HG03457 (cell line): Measurements from ENCODE around the gene CRMP1.

ENCODE experiments used
- ATAC-seq: cut with Tn5 transposase; IDR thresholded peaks from one replicate; pipeline ENCODE4 v1.9.1; 2021; ENCODE audit warnings: moderate number of reproducible peaks; ENCODE audit not compliant: unreplicated experiment

CRMP1 gene

DNA sequence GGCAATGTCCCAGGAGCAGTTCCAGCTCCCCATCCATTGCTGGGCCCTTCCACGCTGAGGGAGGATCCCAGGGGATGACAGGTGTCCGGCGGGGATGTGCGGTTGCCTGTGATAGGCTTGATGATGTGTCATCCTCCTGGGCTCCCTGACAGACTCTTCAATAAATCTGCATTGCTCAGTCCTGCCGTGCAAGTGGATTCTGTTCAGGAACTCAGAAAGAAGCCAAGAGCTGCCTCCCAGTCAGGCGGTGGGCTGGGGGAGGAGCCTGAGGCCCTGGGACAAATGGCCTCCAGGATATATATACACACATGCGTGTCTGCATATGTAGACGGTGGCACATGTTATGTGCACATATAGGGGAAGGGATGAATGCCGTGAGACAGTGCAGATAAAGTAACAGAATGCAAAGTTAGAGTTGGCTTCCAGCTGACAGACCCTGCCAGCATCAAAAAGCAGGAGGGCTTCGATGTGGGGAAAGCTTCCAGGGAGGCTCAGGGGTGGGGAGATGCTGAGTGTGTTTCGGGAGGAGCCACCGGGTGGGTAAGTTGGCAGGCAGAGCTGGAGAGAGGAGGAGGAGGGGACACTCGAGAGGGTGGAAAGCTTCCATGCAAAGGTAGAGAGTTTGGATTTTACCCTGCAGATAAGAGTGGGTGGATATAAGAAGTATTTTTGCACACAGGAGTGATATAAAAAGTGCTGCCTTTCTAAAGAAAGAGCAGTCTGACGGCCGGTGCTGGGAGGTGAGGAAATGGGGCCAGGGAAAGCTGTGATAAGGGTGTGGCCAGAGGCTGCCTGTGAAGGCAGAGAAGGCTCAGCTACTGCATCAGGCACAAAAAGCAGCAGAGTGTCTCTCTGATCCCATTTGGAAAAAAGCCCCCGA lies 28.5 kb upstream of the CRMP1 start:
- ATAC-seq: no peak

DNA sequence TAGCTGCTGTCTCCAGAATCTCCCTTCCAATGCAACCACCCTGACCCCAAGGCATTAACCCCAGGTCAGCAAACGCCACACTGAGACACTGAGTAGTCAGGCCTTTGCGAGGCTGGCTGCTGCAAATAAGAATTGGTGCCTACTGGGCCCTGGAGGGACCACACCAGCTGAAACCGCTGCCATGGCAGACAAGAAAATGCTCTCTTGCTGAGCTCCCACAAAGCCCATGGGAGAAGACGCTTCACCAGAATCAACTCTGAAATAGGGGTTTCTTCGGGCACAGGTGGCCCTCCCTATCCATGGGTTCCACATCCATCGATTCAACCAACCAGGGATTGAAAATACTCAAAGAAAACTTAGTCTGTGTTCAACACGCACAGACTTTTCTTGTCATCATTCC lies 26.7 kb upstream of the CRMP1 start:
- ATAC-seq: no peak

GRCh38 chr4:5919044-5919443 lies 26.2 kb upstream of the CRMP1 start:
- ATAC-seq: no peak

DNA sequence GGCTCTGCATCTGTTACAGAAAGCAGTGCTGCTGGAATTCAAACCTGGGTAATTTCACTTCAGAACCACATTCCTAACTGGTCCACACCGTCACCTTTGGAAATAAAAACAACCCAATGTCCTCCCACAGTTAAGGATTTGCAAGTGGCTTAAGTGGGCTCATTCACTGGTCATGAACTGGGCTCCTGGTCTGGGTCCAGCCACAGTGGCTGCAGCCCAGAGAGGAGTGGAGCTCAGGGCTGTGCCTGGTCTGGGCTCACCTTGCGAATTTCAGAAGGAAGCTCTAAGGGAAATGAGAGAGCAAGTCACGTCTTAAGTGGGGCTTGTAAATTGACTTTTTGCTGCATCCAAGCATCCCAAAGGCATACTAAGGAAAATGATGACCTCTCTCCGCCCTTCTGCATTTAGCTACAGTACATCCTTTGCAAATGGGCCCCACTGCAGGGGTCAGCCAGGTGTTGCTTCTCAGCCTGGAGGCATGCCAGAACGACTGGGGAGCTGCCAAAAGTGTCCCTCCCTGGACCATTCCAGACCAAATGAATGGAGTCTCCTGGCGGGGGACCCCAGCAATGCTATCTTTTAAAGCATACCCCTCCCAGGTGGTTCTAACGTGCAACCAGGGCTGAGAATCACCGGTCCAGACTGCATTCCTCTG lies 25.6 kb upstream of the CRMP1 start:
- no peak for ATAC-seq

DNA sequence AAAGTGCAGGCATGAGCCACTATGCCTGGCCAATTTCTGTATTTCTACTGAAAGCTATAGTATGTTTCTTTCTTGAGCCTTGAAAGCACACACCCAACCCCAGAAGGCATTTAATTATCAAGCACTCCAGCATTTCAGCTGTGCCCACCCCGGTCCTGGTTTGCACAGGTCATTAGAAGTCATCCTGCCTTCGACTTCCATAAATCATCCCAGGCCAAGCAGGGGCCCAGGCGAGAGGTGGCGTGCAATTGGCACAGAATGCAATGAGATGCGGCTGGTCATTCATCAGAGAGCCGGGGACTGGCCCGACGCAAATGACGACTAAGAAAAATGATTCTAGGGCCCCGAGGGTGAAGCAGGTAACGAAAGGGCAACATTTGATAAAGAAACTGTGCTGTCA lies 24.8 kb upstream of the CRMP1 start:
- ATAC-seq: no peak

- ATAC-seq: no peak
Observed at GRCh38 chr4:5916229-5916628, 23.3 kb upstream of the CRMP1 start.

DNA sequence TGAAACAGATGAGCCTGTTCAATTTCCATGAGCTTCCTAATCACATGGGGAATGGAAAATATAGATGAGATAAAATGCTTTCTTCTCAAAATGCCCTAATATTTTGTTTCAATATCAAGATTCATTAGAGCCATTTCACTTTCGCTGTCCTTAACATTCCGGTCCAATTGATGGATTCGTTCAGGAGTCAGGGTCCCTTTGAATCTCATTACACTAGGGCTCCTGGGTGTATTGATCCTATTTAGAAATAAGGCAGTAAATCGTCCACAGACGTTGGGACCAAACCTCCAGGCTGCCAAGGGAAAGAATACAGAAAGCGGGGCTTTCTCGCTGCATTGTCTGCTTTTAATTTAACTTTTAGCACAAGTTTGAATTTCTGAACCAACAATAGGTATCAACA lies 20.6 kb upstream of the CRMP1 start:
- no peak for ATAC-seq

GRCh38 chr4:5912614-5913019 lies 19.7 kb upstream of the CRMP1 start:
- ATAC-seq: no peak

- ATAC-seq: no peak
Observed at GRCh38 chr4:5908876-5909427, 16.1 kb upstream of the CRMP1 start.

GRCh38 chr4:5906191-5906590 lies 13.3 kb upstream of the CRMP1 start:
- ATAC-seq: no peak

GRCh38 chr4:5905714-5906113 lies 12.8 kb upstream of the CRMP1 start:
- ATAC-seq: no peak

DNA sequence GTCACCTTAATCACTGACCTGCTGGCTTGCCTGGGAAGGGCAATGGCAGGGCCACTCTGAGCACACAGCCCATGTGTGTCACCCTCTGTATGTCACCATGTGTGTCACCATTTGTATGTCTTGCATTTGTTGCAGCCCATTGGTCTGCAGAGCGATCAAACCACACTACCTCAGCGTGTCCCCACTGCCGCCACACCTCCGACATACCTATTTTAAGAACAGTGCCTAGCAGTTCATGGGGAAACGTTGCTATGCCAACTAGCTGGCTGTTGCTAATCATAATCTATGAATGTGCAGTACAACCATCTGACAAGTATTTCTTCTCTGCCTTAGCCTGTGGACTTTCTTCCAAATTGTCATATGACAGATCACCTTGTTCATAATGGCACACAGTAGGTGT lies 8.0 kb upstream of the CRMP1 start:
- ATAC-seq: no peak

GRCh38 chr4:5899881-5900280 lies 7.0 kb upstream of the CRMP1 start:
- no peak for ATAC-seq

DNA sequence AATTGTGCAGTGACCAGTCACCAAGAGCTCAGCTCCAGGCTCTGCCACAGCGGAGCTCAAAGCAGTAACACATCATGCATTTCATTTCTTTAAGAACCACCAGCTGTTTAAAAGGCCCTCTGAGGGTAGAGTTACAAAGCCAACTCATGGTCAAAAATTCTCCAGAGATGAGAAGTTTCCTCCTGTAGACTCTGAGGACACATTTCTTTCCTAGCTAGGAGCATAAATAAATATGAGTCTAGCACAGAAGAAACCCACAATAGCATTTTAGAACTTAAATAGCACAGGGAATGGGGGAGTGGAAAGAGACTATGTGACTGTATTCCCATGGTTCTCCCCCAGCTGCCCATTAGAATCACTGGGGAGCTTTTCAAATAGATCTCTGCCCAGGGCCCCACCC lies 6.5 kb upstream of the CRMP1 start:
- no peak for ATAC-seq

DNA sequence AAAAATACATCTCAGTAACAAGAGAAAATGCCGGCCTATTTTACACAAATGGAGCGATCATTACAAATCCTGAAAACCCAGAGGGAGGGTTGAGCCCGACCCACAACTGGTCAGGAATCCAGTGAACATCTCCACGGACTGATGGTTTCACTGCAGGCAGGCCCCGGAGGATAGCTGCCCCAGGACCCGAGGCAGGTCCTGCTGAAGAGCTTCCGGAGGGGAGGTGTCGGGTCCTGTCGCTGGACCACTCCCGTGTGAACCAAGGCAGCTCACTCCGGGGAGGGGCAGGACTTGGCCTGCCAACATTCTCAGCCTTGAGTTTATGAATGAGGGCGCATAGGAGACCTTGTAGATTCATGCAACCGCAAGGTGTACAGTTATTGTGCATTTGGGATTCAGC lies 4.8 kb upstream of the CRMP1 start:
- no peak for ATAC-seq

DNA sequence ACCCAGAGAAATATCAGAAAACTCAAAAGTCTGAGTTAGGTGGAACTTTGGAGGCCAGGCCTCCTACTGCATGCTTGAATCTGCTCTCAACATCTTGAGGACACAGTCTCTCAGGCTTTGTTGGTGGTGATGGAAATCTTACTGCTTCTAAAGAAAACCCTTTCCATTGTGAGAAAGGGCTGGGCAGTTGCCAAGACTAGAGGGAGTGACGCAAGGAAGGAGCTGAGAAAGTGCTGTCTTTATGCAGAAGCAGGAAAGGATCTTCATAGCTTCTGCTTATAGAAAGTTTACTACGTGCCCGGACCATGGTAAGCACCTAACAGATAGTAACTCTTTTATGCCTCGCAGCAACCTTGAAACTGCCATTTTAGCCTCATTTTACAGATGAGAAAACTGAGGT lies 2.4 kb upstream of the CRMP1 start:
- ATAC-seq: no peak

DNA sequence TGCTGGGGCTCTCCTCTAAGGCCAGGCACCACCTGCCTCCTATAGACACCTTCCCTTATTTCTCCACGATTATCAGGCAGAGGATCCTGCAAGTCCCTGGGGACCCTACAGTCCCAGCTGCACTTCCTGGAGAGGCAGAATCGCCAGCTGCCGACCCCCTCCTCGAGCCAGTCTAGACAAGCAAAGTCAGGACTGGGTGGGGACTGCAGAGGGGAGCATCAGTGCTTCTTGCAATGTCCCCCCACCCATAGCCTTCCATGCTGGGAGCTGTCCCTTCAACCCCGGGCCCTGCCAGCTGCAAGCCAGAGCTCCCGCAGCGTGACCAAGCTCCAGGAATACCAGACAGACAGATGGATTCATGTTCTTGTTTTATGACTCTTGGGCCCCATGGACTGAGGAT lies 1.4 kb upstream of the CRMP1 start:
- ATAC-seq: no peak

DNA sequence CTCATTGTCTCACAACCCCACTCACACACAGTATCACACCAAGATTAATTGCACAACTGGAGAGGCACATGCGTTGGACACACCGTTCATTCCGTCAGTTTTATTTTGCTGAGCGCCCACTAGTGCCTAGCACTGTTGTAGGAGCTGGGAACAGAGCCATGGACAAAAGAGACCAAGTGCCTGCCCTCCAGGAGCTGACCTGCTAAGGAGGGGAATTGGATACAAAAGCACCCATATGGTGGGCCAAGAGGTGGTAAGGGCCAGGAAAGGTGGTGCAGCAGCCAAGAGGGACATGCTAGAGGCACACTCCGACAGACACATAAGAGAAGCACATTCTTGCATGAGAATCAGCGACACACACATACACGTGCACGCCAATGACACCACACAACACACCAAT lies 705 bp upstream of the CRMP1 start:
- no peak for ATAC-seq

- ATAC-seq: no peak
Observed at GRCh38 chr4:5892323-5893003, 423 bp downstream of the CRMP1 start.

GRCh38 chr4:5891563-5892322 lies 1.1 kb downstream of the CRMP1 start:
- ATAC-seq: no peak
